GM18873 (cell line): ENCODE measurements around the gene USP32.

Experiments
- ATAC-seq: cut with Tn5 transposase; IDR thresholded peaks from one replicate; pipeline ENCODE4 v1.9.1; 2021; ENCODE audit warnings: mild to moderate bottlenecking, moderate library complexity, moderate number of reproducible peaks; ENCODE audit not compliant: unreplicated experiment, low FRiP score

The USP32 gene

GRCh38 chr17:60304502-60304901 lies 87.4 kb downstream of the USP32 start:
- no peak for ATAC-seq

DNA sequence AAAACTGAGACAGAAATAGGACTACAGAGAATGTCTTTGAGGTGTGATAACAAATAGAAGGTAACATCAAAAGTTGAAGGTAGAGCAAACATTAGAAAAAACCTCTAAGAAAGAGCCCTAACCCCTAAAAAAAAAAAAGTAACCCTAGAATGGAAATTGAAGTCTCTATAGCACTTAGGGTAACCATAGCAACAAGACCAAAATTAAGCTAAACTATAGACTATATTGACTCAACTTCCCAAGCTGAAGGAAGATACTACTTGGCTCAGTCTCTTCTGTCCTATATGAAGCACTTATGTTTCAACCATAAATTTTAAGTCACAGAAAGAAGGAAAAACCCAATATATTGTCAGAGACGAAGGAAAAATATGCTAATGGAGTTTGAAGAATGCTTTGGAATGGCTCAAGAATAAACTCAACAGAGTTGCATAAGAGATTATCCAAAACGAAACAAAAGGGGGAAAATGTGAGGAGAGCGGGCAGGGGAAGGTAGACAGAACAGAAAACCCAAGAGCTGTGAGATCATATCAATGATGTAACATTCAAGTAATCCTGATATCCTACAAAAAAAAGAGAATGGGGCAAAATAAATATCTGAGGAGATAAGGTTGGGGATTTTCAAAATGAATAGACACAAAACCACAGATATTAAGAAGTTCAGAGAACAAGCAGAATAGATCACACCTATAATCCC lies 88.4 kb downstream of the USP32 start:
- no peak for ATAC-seq

- ATAC-seq = no peak
Measured at GRCh38 chr17:60301649-60302048, 90.3 kb downstream of the USP32 start.

DNA sequence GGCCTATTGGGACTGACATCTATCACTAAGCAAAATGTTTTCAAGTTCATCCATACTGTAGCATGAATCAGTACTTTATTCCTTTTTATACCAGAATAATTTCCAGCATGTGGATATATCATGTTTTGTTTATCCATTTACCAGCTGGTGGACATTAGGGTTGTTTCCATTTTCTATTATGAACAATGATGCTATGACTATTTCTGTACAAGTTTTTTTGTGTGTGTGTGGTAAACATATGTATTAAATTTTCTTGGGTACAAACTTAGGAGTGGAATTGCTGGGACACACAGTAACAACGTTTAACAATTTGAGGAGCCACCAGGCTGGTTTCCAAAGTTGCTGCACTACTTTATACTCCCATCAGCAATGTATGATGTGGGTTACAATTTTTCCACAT lies 91.0 kb downstream of the USP32 start:
- no peak for ATAC-seq

- no peak for ATAC-seq
Measured at GRCh38 chr17:60300011-60300410, 91.9 kb downstream of the USP32 start.

DNA sequence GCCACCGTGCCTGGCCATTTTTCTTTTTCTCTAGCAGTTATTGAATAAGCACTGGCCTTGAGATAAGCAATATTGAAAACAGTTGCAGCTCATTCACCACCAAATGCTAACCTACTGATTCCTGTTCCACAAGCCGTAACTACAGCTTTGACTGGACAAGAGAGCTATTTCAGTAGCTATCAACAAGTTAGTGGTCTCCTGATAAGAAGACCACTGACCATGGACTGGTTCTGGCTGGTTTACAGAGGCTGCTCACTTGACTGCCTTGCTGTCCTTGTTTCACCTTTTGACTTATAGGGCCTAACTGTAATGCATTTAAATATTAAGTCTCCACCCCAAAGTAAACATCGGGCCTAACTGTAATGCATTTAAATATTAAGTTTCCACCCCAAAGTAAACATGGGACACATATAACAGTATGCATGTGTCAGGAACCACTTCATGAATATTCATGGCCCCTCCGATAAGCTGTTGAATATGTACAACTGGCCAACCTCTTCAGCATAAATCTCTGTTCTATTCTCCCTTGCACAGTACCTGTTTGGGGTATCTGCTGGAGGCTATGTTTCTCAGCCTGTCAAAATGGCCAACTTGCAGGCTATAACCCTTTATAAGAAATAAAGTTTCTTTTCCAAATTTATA lies 94.1 kb downstream of the USP32 start:
- no peak for ATAC-seq

DNA sequence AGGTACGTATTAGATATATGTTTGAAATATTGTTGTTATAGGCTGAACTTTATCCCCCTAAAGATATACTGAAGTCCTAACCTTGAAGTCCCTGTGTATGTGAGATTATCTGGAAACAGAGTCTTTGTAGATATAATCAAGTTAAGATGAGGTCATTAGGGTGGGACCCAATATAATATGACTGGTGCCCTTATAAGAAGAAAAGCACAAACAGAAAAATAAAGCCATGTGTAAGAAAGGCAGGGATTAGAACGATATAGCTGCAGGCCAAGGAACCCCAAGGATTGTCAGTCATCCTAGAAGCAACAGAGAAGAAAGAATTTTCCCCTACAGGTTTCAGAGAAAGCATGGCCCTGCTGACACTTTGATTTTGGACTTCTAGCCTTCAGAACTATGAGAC lies 95.8 kb downstream of the USP32 start:
- ATAC-seq = no peak

GRCh38 chr17:60293580-60294335 lies 98.2 kb downstream of the USP32 start:
- ATAC-seq = no peak

DNA sequence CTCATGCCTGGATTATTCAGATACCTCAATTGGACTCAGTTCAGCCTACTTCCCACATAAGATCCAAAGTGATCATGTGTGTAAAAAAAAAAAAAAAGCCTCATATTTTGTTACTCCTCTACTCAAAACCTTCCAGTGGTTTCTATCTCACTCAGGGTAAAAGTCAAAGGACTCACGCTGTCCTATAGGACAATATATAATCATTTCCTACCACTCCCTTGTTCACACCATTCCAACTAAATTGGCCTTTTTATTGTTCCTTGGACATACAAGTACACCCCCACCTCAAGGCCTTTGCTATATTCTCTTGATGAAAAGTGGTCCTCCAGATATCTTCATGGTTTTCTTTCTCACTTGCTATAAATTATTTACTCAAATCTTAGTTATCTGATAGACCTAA lies 99.2 kb downstream of the USP32 start:
- no peak for ATAC-seq

DNA sequence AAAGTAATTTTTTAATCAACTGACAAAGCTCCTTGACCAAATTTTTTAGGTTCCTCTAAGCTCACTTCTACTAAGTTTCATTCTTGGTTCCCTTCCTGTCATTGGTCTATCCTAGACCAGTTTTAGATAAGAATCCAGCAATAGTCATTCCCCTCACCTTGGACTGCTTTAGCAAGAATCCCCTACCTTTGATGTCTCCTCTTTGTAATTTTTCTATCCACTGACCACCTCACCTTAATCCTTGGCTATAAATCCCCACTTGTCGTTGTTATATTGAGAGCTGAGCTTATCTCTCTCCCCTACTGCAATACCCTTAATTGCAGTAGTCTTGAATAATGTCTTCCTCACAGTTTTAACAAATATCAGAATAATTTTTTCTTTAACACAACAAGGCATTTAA lies 107.2 kb downstream of the USP32 start:
- ATAC-seq = no peak

GRCh38 chr17:60283816-60284215 lies 108.1 kb downstream of the USP32 start:
- no peak for ATAC-seq

GRCh38 chr17:60280673-60281072 lies 111.3 kb downstream of the USP32 start:
- ATAC-seq = no peak

- ATAC-seq = no peak
Measured at GRCh38 chr17:60278237-60278636, 113.7 kb downstream of the USP32 start.

DNA sequence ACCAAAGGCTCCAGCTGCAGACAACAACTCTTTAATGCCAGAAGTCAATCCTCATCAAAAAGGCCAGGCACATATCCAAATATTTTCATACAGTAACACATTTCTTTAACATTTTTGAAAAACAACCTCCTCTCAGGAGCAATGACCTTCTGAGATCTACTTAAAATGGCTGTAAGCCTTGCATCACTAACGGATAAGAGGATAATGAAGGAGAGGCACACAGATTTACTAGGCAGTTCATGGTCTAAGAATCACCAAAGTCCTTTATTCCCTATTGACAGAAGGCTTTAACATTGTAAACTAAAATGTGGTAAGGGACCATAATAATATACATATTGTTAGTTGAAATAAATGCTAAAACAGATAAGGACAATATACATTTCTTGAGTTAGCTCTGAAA lies 114.7 kb downstream of the USP32 start:
- ATAC-seq = no peak

DNA sequence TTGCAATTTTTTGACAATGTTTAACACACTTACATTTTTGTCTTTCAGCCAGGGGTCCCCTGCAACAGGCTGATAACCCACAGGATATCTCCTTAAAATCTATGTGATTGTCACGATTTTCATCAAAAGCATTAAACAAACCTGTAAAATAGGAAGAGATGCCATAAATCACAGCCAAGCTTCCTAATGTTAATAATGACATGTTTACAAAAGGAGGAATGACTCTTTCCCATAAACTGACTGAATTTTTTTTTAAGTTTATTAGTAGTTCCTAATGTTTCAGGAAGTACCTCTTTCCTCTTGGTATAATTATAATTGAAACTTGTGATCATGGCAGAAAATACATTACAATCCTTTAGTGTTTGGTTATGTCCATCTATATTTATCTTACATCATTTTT lies 122.5 kb downstream of the USP32 start:
- no peak for ATAC-seq

- ATAC-seq = no peak
Measured at GRCh38 chr17:60260540-60260939, 131.4 kb downstream of the USP32 start.

- ATAC-seq = no peak
Measured at GRCh38 chr17:60258313-60258712, 133.6 kb downstream of the USP32 start.

DNA sequence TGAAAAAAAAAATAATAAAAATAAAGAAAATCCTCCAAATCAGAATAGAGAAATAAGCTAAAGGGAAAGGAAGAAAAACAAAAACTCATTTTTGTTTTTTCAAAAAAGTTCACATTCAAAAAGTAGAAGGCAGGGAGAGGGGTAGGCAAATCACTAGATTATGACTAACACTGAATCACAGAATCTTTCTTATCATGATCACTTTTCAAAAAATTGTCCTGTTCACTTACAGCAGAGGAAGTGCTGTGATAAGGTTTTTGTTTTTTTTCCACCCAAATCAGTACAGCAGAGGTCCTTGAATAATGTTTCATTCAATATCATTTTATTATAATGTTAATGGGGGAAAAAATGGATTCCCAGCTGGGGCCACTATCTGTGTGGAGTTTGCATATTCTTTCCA lies 135.8 kb downstream of the USP32 start:
- no peak for ATAC-seq

GRCh38 chr17:60253048-60253447 lies 138.9 kb downstream of the USP32 start:
- ATAC-seq = no peak

DNA sequence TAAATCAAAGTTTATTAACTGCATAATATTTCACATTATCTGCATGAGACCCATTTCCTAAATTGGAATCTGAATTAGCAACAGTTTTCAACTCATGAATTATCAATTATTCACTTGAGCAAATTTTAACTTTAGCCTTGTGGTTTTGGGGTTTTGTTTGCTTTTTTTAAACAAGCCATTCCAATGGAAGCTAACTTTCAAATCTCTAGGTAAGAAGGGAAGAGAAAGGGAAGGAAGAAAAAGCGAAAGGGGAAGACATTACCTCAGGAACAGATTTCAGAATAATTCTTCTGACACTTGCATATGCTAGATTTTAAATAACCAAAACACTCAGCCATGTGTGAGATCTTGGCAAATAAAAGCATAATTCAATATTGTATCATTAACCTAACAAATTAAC lies 139.5 kb downstream of the USP32 start:
- no peak for ATAC-seq

DNA sequence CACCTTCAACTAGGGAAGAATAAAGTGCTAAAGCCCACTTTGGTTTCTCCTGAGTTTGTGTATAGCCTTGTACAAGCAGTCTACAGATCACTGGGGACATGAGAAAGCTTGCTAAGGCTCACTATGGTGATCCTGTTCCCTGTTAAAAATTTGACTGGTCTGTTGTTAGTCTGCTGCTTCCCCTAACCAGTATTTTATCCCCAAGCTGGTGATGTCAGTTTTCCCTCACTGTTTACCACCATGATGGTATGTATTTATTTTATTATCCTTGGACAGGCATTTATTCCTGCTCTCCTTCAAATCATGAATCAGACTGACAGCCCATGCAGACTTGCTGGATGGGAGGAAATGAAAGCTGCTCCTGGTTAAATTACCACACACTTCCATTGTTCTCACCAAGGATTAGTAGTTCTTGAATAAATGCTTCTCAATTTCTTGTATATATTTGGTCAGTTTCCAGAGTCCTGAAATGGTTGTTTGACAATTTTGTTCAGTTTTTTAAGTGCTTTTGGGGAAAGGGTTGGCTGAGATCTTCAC lies 142.6 kb downstream of the USP32 start:
- ATAC-seq = no peak
